GM06990 (cell line): ENCODE results near the gene COL4A2.

Source experiments
- DNase-seq: peaks from one replicate; pipeline ENCODE4 v3.0.0-alpha.2; 2011; ENCODE audit not compliant: insufficient read length; ENCODE audit errors: extremely low read depth
- H3K27me3 ChIP-seq: replicated peaks from 2 replicates; pipeline ENCODE4 v1.6.0; 2011; ENCODE audit warnings: low read length; ENCODE audit not compliant: control insufficient read depth, insufficient read depth
- H3K36me3 ChIP-seq: 2 replicates; pipeline ENCODE4 v1.5.1; 2011; ENCODE audit warnings: low read length; ENCODE audit not compliant: control insufficient read depth, insufficient read depth
- H3K4me3 ChIP-seq: replicated peaks from 2 replicates; pipeline ENCODE4 v1.5.1; 2011; ENCODE audit warnings: low read depth, mild to moderate bottlenecking, control low read depth, low read length
- TF ChIP-seq, protein P1 (sequence below): IDR thresholded peaks from 2 replicates; pipeline ENCODE4 v1.5.1; 2011; ENCODE audit warnings: low read length, control low read depth, mild to moderate bottlenecking, inconsistent platforms; ENCODE audit not compliant: insufficient read depth, poor library complexity, severe bottlenecking

Gene COL4A2

DNA sequence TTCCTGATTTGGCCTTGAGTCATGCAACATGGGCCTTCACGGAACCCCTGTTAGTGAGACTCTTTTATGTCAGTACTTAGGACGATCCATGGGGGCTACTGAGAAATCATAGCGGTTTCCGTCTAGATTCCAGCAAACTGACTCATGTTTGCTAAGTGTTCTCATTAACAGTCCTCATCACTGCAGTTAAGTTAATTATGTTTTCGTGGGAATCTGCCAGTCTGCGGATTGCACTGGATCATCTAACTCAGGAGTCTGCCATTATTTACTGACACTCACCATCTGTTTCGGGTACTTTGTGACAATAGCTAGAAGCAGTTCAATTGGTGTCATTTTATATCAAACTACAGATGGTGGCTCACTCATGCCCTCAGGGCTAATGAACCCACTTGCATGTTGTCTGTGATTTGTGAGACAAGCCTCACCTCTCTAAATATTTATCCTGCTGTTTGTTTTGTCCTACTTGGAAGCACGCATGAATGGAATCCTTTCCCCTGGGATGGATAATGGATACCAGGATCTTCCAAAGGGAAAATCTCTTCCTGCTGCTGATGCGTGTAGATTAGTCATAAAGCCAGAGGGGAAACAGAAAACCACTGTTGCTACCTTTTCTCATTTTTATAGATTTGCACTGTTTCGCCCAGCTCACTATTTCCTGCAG is 192.7 kb downstream of the COL4A2 start:
- H3K27me3 ChIP-seq, result no peaks in the 10 kb centered on the region; the same call in 1 of the 2 replicates
- TF ChIP-seq, protein P1, sequence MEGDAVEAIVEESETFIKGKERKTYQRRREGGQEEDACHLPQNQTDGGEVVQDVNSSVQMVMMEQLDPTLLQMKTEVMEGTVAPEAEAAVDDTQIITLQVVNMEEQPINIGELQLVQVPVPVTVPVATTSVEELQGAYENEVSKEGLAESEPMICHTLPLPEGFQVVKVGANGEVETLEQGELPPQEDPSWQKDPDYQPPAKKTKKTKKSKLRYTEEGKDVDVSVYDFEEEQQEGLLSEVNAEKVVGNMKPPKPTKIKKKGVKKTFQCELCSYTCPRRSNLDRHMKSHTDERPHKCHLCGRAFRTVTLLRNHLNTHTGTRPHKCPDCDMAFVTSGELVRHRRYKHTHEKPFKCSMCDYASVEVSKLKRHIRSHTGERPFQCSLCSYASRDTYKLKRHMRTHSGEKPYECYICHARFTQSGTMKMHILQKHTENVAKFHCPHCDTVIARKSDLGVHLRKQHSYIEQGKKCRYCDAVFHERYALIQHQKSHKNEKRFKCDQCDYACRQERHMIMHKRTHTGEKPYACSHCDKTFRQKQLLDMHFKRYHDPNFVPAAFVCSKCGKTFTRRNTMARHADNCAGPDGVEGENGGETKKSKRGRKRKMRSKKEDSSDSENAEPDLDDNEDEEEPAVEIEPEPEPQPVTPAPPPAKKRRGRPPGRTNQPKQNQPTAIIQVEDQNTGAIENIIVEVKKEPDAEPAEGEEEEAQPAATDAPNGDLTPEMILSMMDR, result no peak
- H3K4me3 ChIP-seq, result no peak overlapping the region
- no peak for DNase-seq
- no peaks in the 10 kb centered on the region for H3K36me3 ChIP-seq

- no peaks in the 10 kb centered on the region for H3K36me3 ChIP-seq
- no peak for DNase-seq
- no peak overlapping the region for H3K4me3 ChIP-seq
- H3K27me3 ChIP-seq, result no peaks in the 10 kb centered on the region; the same call in 1 of the 2 replicates
- TF ChIP-seq, protein P1, result no peak
Observed at GRCh38 chr13:110500341-110500740, 193.3 kb downstream of the COL4A2 start.

DNA sequence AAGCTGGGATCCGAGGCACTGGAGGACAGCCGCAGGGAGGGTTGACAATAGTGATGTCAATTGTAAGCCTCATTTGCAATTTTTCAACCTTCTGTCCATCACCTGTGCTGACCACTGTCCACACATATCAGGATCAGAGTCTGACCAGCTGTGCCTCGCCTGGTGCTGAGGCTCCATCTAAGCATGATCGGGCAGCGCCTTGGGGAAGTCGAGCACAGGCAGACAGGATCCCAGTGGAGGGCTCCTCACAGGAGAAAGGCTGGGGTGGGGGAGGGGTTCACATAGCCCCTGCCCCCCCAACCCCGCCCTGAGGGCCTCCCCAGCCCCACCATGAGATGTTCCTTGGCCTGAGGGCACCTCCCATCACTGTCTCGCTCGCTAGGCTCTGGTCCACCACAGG is 194.1 kb downstream of the COL4A2 start:
- Histone ChIP-seq H3K36me3 (no peaks in the 10 kb centered on the region), H3K4me3 (no peak overlapping the region), H3K27me3 (no peaks in the 10 kb centered on the region; the same call in 1 of the 2 replicates)
- TF ChIP-seq, protein P1, result no peak
- no peak for DNase-seq

DNA sequence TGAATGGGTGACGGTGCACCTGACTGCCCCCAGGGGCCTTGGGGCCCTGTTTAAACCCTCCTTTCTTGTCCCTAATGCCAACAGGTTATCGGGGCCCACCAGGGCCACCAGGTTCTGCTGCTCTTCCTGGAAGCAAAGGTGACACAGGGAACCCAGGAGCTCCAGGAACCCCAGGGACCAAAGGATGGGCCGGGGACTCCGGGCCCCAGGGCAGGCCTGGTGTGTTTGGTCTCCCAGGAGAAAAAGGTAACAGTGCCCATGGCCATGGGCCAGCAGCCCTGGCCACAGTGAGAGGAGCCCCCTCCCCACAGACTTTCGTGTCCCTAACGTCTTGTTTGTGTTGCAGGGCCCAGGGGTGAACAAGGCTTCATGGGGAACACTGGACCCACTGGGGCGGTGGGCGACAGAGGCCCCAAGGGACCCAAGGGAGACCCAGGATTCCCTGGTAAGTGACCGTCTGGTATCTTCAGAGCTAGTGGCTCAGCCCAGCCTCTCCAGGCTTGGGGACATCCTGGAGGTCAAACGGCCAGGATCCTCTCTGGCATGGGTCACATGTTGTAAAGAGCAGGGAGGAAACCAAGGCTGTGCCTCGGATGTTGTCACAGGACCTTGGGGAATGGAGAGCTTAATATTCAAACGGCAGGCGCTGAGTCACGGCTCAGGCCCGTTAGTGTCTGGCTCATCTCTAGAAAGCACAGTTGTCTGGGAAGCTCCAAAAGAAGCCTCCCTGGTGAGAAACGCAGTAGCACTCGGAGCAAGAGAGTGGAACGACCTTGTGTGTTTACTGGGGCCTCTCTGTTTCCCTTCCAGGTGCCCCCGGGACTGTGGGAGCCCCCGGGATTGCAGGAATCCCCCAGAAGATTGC is 196.2 kb downstream of the COL4A2 start:
- Histone ChIP-seq H3K4me3 (no peak overlapping the region), H3K36me3 (no peaks in the 10 kb centered on the region), H3K27me3 (no peaks in the 10 kb centered on the region; the same call in 1 of the 2 replicates)
- DNase-seq, result no peak
- TF ChIP-seq, protein P1, result no peak

DNA sequence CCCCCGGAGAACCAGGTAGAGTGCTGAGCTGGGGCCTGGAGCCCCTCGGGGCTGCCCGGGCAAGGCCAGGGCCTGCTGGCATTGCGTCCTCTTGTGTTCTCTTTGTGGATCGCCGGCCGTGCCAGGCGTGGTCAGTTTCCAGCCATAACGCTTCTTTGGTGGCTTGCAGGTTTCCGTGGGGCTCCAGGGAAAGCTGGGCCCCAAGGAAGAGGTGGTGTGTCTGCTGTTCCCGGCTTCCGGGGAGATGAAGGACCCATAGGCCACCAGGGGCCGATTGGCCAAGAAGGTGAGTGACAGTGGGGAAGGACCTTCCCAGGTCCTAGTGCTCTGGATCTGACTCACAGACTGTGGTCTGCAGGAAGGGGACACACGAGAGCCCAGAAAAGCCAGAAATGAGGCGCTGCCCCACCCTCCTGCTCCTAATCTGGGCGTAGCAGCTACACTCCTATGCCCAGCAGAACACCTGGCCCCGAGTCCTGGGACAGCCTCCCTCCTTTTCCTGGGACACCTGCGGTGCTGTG is 197.0 kb downstream of the COL4A2 start:
- TF ChIP-seq, protein P1, result no peak
- Histone ChIP-seq H3K4me3 (no peak overlapping the region), H3K36me3 (no peaks in the 10 kb centered on the region), H3K27me3 (no peaks in the 10 kb centered on the region; the same call in 1 of the 2 replicates)
- no peak for DNase-seq
